ENCODE data around the gene ALMS1.

DNA sequence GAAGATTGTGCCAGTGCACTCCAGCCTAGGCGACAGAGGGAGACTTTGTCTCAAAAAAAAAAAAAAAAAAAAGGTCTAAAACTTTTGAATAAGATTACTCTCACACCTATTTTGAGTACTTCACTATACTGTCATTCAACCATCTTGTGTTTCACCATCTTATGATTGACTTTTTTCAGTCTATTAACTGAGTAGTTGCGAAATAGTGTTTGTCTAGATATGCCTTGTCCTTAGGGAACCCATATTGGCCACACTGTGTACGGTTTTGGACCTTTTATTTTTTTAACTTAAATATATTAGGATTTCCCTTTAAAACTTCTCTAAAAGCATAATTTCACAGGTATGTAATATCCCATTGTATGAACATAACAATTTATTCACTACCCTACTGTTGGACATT is 72.3 kb downstream of the ALMS1 start:
- TF ChIP-seq POLR2AphosphoS5 (IDR thresholded peaks at IDR 0.05; ENCODE audit: low read depth, low read length) (no peak), POLR2A (IDR thresholded peaks at IDR 0.05; ENCODE audit: low read depth, low read length) (no peak), TAF1 (IDR thresholded peaks at IDR 0.05; ENCODE audit: borderline replicate concordance, low read depth, low read length) (no peak)

Data from GM12892 (cell line).